ENCODE results near the gene GNLY. TPM values are rescaled to one million over a fixed set of nuclear protein-coding genes. Genes with fewer than 3 reads are reported as not detected.

Gene GNLY
- total and polyA plus RNA-seq, 9 of the 15 experiments (the other 6 are each of a cell fraction or from before 2014, with no cell fraction given), result not detected

GRCh38 chr2:85649201-85650190 lies 44.7 kb upstream of the GNLY start:
- no peak overlapping the region for H2AFZ ChIP-seq (ENCODE audit: low read depth, low read length)
- ChIA-PET POLR2A (interaction anchor here (0.6 to 2.8 kb wide), 7 partner anchors 9 to 400 kb away, joined by 3 to 17 read pairs (median 3); partner anchors contain the start of genes MAT2A and VAMP8), CTCF (ENCODE audit: low intra/inter-chr PET ratio) (interaction anchor here (0.7 kb wide), 1 partner anchor 10 kb away, joined by 3 read pairs; no protein-coding TSS in a partner anchor)
- H3K79me2 ChIP-seq (ENCODE audit: control insufficient read depth, insufficient read depth, low read length), result no peaks in the 10 kb centered on the region
- no peaks in the 10 kb centered on the region for H3K27me3 ChIP-seq (ENCODE audit: control insufficient read depth in 2 of 2, insufficient read depth in 2 of 2, low read length in 2 of 2)
- DNase-seq (ENCODE audit: extremely low read depth in 1 of 4, low spot score in 3 of 4) (no peak), FAIRE-seq (no peak), ATAC-seq (no peak)
- TF ChIP-seq XRCC5 (IDR thresholded peaks at IDR 0.05; ENCODE audit: low read depth, low read length) (no peak), ZKSCAN3 (CRISPR knock-in tag; IDR thresholded peaks at IDR 0.05) (no peak), TARDBP (IDR thresholded peaks at IDR 0.05) (no peak), HNRNPK (IDR thresholded peaks at IDR 0.05; ENCODE audit: low read depth, low read length, poor library complexity, severe bottlenecking) (no peak), NFYB (IDR thresholded peaks at IDR 0.05; ENCODE audit: extremely low read depth, insufficient read length) (no peak)
- TF ChIP-seq, protein P1, sequence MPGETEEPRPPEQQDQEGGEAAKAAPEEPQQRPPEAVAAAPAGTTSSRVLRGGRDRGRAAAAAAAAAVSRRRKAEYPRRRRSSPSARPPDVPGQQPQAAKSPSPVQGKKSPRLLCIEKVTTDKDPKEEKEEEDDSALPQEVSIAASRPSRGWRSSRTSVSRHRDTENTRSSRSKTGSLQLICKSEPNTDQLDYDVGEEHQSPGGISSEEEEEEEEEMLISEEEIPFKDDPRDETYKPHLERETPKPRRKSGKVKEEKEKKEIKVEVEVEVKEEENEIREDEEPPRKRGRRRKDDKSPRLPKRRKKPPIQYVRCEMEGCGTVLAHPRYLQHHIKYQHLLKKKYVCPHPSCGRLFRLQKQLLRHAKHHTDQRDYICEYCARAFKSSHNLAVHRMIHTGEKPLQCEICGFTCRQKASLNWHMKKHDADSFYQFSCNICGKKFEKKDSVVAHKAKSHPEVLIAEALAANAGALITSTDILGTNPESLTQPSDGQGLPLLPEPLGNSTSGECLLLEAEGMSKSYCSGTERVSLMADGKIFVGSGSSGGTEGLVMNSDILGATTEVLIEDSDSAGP (CRISPR knock-in tag; IDR thresholded peaks at IDR 0.05), result no peak
- intact Hi-C loops (cut with micrococcal nuclease), result no loop called here
- H3K9me3 ChIP-seq (replicated peaks; ENCODE audit: control insufficient read depth, insufficient read depth, low read depth, low read length), result no peaks in the 10 kb centered on the region
- H3K27ac ChIP-seq (ENCODE audit: extremely low read depth, low read depth, low read length), result no peak overlapping the region
- in situ Hi-C loops (cut with MboI), result no loop called here
- H4K20me1 ChIP-seq (replicated peaks; ENCODE audit: control insufficient read depth, insufficient read depth, low read length), result 0 out of 2 replicates have a peak, but pooled peaks cover 3% of the 10 kb centered on the region
- H3K4me3 ChIP-seq, result no peak overlapping the region
- H3K9me1 ChIP-seq (ENCODE audit: control insufficient read depth, insufficient read depth, low read length), result no peaks in the 10 kb centered on the region
- peaks cover 92% of the 10 kb centered on the region for H3K36me3 ChIP-seq (ENCODE audit: control insufficient read depth, insufficient read depth, low read length)
- WGBS (ENCODE audit: insufficient coverage, low coverage, missing lambda C conversion rate), result 88% methylated on average over 9 of the region's 9 CpGs
- no peak overlapping the region for H3K4me2 ChIP-seq (ENCODE audit: insufficient read depth, low read length)
- no peak overlapping the region for H3K9ac ChIP-seq (ENCODE audit: insufficient read depth in 1 of 2, low read depth in 2 of 2, low read length in 2 of 2)
- no peaks in the 10 kb centered on the region for H3K4me1 ChIP-seq (replicated peaks in 1 of 2; ENCODE audit: control insufficient read depth in 2 of 2, insufficient read depth in 2 of 2, low read length in 2 of 2)
- no TSS peak for BruUV-seq (replicated peaks)
